NCI-H128 (cell line): Measurements from ENCODE around the gene BCAM.
"Not testable (repeated sequence)": the region's sequence is repeated elsewhere in the genome, so short reads cannot be mapped to it uniquely, and the experiment has no call there.

Source experiments
- DNase-seq: peaks from one replicate; lab custom pipeline; 2025; ENCODE audit not compliant: unreplicated experiment; lab: John Stamatoyannopoulos, UW

The BCAM gene

DNA sequence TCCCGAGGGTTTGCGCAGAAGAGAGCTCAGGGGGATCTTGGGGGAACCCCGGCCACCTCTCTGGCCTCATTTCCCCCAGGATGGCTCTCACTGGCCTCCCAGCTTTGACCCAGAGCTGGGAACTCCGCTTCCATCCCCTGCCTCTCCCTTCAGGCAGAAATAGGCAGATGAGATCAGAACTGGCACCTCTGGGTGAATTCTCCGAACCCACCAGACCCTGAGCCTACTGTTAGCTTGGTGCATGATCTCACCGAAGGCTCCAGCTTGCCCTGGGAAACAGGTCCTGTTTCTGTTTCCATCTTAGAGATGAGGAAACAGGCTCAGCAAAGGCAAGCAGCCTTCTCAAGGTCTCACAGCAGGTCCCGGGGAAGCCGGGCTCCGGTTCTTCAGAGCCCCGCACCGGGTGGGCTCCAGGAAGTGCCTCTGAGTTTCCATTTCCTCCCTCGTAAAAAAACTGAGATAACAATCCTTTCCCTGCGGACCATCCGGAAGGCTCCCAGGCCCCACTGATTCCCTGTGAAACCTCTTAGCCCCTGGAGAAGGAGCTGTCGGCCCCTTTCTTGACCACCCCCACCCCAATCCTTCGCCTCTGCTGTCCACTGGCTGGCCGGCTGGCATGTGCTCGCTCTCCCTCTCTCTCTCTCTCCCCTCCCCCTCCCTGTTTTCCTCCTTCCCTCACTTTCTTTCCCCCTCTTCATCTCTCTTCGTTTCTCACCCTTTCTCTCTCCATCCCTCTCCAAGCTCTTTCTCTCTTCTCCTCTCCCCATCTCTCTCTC is 39.3 kb downstream of the BCAM start:
- no peak for DNase-seq

DNA sequence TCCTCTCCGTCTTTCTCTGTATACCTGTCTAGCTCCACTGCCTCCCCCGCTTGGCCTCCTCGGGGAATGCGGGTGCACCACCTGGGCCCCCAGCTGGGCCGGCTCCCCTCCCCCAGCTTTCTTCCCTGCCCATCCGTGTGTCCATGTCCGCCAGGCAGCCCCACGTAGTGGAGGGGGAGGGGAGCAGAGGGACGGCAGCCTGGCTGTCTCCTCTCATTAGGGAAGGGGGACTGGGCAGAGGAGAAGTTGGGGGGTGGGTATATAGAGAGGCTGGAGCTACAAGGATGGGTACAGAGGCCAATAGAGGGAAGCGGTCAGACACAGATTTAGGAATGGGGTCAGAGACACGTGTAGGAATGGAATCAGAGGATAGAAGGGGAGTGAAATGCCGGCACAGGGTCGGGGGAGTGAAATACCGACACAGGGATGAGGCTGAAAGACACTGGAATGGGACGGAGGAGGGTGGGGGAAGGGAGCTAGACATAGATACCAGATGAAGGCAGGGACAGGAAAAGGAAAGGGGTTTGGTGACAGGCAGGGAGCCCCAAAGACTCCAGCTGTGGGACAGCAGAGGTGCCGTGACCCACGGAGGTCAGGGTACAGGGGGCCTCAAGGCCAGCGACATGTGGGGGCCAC is 40.0 kb downstream of the BCAM start:
- no peak for DNase-seq

DNA sequence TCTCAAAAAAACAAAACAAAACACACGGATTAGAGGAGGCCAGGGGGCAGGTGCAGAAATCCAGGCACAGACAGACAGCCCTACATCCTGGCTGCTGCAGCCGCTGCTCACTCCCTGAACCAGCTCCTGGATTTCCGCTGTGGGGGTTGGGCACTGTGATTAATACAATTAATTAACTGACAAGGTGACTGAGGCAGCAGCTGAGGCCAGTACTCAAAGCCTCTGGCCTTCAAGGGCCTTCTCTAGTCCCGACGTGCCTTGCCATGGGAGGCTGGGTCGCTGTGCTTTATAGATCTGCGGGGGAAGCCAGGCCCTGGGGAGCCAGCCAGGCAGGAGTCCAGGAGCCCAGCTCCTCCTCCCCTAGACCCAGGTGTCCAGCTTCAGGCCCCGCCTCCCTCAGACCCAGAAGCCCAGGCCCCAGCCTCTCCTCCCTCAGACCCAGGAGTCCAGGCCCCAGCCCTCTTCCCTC is 41.8 kb downstream of the BCAM start:
- no peak for DNase-seq

DNA sequence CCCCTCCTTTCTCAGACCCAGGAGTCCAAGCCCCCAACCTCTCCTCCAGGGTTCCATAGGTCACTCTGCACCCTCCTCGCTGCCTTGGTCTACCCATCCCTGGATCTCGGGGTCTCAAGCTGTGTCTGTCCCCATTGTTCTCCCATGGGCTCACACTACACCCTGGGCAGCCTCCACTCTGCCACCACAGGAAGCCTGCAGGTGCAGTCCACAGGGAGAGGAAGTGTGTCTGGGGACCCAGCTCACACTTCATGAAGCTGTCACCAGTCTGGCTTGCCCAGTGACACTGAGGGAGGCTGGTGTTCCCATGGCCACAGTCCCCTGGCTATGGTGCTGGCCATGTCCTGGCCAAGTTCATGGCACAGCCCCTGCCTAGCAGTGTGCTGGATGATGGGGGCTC is 42.5 kb downstream of the BCAM start:
- no peak for DNase-seq

DNA sequence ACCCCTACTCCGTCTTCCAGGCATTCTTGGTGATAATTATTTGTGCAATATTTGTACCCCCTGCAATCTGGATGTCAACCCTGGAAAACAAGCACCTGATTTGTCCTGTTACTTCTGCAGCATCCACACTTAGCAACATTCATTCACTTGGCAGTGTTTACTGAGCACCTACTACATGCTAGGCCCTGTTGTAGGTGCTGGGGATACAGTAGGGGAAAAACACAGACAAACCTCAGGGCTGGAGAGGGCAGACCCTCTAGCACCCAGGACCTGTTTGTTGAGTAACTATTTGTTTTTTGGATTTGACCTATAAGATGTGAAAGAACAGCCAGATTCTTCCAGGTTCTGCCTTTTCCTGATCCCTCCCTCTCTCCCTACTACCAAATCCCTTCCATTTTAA is 46.7 kb downstream of the BCAM start:
- no peak for DNase-seq

DNA sequence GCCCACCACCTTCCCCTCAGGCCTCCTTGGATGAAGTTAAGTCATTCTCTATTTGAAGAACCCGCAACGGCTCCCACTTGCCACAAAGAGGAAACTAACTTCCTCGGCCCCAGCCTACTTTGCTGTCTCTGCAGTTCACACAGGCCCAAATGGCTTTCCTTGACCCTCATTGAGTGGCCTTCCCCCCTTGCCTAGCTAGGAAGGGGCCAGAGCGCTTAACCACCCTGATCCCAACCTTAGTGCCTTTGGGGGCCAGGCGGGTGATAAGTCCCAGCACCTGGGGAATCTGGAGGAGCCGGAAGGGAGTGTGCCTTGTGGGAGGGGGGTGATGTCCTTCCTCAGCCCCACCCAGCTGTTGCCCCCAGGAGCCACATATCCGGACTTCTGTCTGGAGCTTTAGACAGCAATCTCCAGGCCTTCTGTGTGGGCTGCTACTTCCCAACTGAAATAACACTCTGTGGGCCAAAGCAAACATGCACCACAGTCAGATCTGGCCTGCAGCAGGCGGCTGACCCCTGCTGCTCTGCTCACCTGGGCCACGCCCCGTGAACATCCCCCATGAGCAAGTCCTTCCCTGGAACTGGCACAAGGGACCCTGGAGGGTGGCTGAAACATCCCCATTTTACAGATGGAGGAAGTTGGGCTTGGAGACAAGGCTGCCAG is 47.6 kb downstream of the BCAM start:
- no peak for DNase-seq

DNA sequence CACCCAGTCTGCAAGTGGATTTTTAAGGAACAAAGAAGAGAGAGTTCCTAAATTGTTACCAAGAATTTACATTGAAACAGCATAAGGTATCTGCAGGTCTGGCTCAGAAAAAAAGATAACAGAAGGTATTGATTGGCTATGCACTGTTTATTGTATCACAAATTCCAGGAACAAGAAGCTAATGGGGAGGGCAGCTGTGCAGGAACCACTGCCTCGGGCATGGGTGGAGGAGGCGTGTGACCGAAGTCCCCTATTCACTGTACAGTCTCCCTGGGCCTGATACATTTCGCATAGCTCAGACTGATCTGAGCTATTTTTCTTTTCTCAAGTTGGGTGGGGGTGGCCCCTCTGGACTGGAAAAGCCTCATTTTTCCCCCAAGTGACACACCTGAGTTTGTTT is 48.9 kb downstream of the BCAM start:
- DNase-seq, result no peak

DNA sequence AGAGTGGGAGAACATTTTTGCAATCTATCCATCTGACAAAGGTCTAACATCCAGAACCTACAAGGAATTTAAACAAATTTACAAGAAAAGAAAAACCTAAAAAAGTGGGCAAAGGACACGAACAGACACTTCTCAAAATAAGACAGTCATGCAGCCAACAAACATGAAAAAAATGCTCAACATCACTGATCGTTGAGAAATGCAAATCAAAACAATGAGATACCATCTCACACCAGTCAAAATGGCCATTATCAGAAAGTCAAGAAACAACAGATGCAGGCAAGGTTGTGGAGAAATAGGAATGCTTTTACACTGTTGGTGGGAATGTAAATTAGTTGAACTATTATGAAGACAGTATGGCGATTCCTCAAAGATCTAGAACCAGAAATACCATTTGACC is 52.7 kb downstream of the BCAM start:
- not testable (repeated sequence) for DNase-seq

DNA sequence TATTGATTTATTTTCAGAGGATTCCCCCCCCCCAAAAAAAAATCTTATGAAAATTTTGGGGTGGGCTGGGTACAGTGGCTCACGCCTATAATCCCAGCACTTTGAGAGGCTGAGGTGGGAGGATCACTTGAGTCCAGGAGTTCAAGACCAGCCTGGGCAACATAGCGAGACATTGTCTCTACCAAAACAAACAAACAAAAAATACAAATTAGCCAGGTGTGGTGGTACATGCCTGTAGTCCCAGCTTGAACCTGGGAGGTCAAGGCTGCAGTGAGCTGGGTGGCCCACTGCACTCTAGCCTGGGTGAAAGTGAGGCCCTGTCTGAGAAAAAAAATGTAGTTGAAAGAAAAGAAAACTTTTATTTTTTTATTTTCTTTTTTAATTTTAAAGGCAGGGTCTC is 55.1 kb downstream of the BCAM start:
- DNase-seq, result no peak

DNA sequence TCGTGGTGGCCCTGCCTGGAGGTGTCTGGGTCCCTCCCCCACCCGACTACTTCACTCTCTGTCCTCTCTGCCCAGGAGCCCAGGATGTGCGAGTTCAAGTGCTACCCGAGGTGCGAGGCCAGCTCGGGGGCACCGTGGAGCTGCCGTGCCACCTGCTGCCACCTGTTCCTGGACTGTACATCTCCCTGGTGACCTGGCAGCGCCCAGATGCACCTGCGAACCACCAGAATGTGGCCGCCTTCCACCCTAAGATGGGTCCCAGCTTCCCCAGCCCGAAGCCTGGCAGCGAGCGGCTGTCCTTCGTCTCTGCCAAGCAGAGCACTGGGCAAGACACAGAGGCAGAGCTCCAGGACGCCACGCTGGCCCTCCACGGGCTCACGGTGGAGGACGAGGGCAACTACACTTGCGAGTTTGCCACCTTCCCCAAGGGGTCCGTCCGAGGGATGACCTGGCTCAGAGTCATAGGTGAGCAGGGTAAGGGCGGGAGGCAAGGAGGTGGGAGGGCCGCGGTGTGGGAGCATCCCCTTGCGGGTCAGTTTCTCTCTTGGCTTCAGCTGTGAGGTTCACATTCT is 56.4 kb downstream of the BCAM start:
- DNase-seq, result no peak

DNA sequence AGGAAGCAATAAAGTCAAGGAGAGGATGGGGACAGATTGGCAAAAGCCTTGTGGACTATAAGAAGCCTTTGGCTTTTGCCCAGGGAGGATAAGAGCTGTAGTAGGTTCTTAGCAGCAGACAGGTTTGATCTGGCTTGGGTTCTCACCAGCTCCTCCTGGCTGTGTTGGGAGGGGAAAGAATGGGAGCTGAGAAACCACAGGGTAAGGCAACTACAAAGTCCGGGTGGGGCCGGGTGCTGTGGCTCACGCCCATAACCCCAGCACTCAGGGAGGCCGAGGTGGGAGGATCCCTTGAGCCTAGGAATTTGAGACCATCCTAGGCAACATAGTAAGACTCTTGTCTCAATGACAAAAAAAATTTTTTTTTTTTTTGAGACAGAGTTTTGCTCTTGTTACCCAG is 57.8 kb downstream of the BCAM start:
- DNase-seq, result no peak

DNA sequence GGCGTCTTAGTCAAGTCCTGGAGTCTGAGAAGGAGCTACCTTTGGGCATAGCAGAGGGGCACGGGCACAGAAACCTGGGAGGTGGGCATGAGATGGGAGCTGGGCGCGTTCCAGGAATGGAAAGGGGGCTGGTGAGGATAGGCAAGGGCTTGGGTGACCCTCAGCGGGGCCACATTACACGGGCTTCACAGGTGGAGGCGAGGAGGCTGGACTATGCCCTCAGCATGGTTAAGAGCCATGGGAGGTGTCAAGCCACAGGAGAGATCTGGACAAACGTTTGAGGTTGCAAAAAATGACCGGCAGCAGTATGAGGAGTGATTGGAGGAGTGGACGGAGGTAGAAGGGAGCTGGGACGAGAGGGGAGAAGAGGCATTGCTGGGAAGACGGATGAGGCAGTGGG is 58.7 kb downstream of the BCAM start:
- DNase-seq, result no peak

DNA sequence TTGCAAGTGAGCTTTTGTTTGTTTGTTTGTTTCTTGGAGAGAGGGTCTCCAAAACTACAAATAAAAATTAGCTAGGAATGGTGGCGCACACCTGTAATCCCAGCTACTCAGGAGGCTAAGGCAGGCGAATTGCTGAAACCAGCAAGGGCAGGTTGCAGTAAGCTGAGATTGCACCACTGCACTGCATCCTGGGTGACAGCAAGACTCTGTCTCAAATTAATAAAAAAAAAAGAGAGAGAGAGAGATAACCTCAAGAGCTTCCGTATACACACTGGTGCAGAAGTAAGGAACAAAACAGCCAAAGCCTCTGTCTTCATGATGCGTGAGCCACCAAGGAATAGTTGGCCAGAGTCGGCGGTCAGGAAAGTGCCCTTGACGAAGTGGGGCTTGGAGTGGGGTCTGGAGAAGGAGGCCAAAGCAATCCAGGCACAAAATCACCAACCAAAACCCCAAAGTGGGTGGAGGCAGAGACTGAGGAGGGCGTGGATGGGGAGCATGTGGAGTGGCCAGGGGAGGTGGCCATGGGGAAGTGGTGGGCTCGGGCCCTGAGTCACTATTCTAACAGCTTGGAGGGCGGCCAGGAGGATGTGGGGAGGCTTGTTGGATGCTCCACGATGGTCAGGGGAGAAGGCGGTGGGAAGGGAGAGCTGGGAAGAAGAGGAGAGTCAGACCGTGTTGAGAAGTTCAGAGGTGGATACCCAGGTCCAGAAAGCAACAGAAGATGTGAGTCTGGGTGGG is 61.0 kb downstream of the BCAM start:
- no peak for DNase-seq
